Osteoblast (primary cell): ENCODE results near the gene GJD3. TPM values are rescaled to one million over a fixed set of nuclear protein-coding genes. Genes with fewer than 3 reads are reported as not detected.

ENCODE experiments used
- DNase-seq: peaks from one replicate; pipeline ENCODE4 v3.0.0; 2011; ENCODE audit warnings: low spot score, mixed read lengths; ENCODE audit not compliant: insufficient read length; ENCODE audit errors: missing footprints
- H2AFZ ChIP-seq: 2 replicates; pipeline ENCODE4 v1.6.0; 2011; ENCODE audit warnings: mild to moderate bottlenecking, low read length
- H3K27ac ChIP-seq: 2 replicates; pipeline ENCODE4 v1.5.1; 2011; ENCODE audit warnings: mild to moderate bottlenecking, low read depth, low read length, moderate library complexity
- H3K27me3 ChIP-seq: 2 replicates; pipeline ENCODE4 v1.6.0; 2012; ENCODE audit warnings: mild to moderate bottlenecking, control low read depth, inconsistent platforms, low read length, moderate library complexity; ENCODE audit not compliant: insufficient read depth
- H3K36me3 ChIP-seq: 2 replicates; pipeline ENCODE4 v1.5.1; 2011; ENCODE audit warnings: mild to moderate bottlenecking, low read length, control low read depth, moderate library complexity; ENCODE audit not compliant: insufficient read depth
- H3K4me1 ChIP-seq: 2 replicates; pipeline ENCODE4 v1.5.1; 2011; ENCODE audit warnings: mild to moderate bottlenecking, low read length, control low read depth, moderate library complexity; ENCODE audit not compliant: insufficient read depth
- H3K4me2 ChIP-seq: 2 replicates; pipeline ENCODE4 v1.6.0; 2011; ENCODE audit warnings: mild to moderate bottlenecking, low read length; ENCODE audit not compliant: insufficient read depth
- H3K4me3 ChIP-seq: fragments of 200-600 bp; sonication (generic); 3 replicates; pipeline ENCODE4 v1.5.1; 2012; ENCODE audit warnings: mild to moderate bottlenecking, low read length, inconsistent platforms; ENCODE audit not compliant: insufficient read depth
- H3K79me2 ChIP-seq: 2 replicates; pipeline ENCODE4 v1.6.0; 2012; ENCODE audit warnings: mild to moderate bottlenecking, low read length, control low read depth, inconsistent platforms; ENCODE audit not compliant: insufficient read depth
- H3K9me3 ChIP-seq: 2 replicates; pipeline ENCODE4 v1.5.1; 2011; ENCODE audit warnings: low read depth, low read length, control low read depth
- H4K20me1 ChIP-seq: 2 replicates; pipeline ENCODE4 v1.6.0; 2012; ENCODE audit warnings: mild to moderate bottlenecking, low read length, control low read depth; ENCODE audit not compliant: insufficient read depth
- total RNA-seq: library from RNA; depleted of rRNA; stranded (reverse); fragments of >200 nt; gene quantifications from 2 replicates; pipeline ENCODE4 v1.2.3, GENCODE V29; 2012
- TF ChIP-seq, protein P1 (sequence below): IDR thresholded peaks from 2 replicates; pipeline ENCODE4 v1.5.1; 2011; ENCODE audit warnings: mild to moderate bottlenecking, low read depth, low read length, moderate library complexity; ENCODE audit errors: extremely low read depth

The GJD3 gene
- total RNA-seq, 1 donor = 1.8 TPM

DNA sequence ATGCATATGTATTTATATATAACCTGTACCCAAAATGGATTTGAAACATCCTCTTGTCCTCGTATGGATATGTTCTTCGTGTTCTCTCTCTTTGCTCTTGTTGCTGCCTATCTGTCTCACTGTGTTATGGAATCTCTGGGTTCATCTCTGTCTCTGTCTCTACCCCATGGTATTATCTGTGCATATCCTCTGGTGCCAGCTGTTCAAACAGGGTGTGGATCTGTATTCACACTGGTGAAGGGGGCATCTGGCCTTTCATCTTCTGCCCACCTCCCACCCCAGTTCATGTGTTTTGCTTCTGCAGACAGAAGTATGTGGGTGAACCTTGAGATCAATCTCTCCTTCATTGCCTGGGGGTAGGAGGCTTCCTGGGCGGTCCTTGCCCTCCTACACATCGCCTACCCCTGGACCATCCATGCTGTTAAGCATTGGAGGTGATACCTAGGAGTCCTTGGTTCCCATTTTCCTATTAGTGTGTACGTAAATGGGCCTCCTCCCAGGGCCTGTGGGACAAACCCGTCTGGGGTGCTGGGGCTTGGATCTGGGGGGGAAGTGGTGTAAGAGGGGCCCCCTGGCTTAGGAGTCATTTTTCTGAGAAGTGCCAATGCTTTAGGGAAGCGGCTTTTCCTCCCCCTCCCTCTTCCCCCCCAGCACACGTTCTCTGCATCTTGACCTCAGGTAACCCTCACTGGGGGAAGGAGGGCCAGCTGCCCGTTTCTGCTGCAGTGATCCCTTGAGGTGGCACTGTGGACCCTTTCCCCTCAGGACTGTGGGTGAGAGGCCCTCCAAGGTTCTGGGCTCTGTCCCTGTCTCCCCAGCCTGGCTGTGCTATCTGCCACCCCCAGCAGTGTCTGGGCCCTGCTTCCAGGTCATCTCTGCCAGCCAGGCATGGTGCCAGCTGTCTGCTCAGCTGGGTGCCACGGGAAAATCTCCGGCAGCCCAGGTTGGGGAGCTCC is 34.4 kb downstream of the GJD3 start:
- Histone ChIP-seq H3K4me1 (peaks cover 80% of the 10 kb centered on the region), H3K9me3 (no peaks in the 10 kb centered on the region), H3K4me2 (no peak overlapping the region), H3K27ac (no peak overlapping the region), H2AFZ (no peak overlapping the region), H4K20me1 (peaks cover 50% of the 10 kb centered on the region), H3K36me3 (peaks cover 9% of the 10 kb centered on the region), H3K4me3 (no peak overlapping the region), H3K27me3 (no peaks in the 10 kb centered on the region), H3K79me2 (peaks cover 98% of the 10 kb centered on the region)
- DNase-seq = peak; percentile 65
- TF ChIP-seq, protein P1, sequence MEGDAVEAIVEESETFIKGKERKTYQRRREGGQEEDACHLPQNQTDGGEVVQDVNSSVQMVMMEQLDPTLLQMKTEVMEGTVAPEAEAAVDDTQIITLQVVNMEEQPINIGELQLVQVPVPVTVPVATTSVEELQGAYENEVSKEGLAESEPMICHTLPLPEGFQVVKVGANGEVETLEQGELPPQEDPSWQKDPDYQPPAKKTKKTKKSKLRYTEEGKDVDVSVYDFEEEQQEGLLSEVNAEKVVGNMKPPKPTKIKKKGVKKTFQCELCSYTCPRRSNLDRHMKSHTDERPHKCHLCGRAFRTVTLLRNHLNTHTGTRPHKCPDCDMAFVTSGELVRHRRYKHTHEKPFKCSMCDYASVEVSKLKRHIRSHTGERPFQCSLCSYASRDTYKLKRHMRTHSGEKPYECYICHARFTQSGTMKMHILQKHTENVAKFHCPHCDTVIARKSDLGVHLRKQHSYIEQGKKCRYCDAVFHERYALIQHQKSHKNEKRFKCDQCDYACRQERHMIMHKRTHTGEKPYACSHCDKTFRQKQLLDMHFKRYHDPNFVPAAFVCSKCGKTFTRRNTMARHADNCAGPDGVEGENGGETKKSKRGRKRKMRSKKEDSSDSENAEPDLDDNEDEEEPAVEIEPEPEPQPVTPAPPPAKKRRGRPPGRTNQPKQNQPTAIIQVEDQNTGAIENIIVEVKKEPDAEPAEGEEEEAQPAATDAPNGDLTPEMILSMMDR = no peak

DNA sequence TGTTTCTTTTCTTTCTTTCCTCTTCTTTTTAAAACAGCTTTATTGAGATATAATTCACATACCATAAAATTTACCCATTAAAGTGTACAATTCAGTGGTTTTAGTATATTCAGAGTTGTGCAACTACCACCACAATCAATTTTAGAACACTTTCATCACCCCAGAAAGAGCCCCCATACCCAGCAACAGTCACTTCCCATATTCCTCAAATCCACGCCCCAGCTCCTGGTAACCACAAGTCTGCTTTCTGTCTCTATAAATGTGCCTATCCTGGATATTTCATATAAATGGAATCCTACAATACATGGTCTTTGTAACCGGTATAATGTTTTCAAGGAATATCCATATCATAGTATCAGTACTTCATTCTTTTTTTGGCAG is 36.2 kb downstream of the GJD3 start:
- Histone ChIP-seq H3K79me2 (peaks cover 96% of the 10 kb centered on the region), H3K27ac (no peak overlapping the region), H3K9me3 (no peaks in the 10 kb centered on the region), H3K36me3 (peaks cover 7% of the 10 kb centered on the region), H4K20me1 (peaks cover 62% of the 10 kb centered on the region), H3K4me3 (no peak overlapping the region), H2AFZ (no peak overlapping the region), H3K27me3 (no peaks in the 10 kb centered on the region), H3K4me1 (peaks cover 80% of the 10 kb centered on the region), H3K4me2 (no peak overlapping the region)
- no peak for DNase-seq
- TF ChIP-seq, protein P1 = no peak

DNA sequence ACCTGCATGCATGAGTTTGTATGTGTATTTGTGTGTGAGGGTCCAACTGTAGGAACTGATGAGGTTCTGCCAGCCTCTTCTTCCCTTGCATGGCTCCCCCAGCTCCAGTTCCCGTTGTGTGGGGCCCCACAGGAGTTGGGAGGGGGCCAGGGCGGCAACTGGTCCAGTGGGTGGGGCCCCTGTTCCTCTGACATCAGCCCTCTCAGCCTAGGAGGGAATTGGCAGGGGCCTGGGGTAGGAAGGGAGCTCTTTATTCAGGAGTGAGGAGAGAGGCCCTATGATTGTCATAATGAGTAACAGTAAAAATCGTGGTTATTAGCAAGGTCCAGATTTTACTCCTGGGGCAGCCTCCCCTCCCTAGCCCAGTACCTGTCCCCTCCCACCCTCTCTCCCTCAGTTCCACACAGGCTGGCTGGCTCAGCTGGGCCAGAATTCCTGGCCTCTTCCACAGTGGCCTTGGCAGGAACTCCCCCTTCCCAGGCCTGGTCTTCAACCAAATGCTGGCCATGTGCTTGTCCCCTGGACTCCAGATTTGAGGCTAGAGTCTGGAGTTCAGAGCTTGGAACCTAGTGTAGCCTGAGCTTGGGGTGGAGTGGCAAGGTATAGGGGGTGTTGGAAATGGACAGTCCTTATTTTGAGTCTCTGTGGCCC is 36.7 kb downstream of the GJD3 start:
- H3K4me2 ChIP-seq = no peak overlapping the region
- no peaks in the 10 kb centered on the region for H3K9me3 ChIP-seq
- peaks cover 82% of the 10 kb centered on the region for H3K4me1 ChIP-seq
- no peaks in the 10 kb centered on the region for H3K27me3 ChIP-seq
- peaks cover 67% of the 10 kb centered on the region for H4K20me1 ChIP-seq
- H3K36me3 ChIP-seq = peaks cover 5% of the 10 kb centered on the region
- no peak overlapping the region for H2AFZ ChIP-seq
- peaks cover 97% of the 10 kb centered on the region for H3K79me2 ChIP-seq
- TF ChIP-seq, protein P1 = no peak
- H3K27ac ChIP-seq = no peak overlapping the region
- no peak overlapping the region for H3K4me3 ChIP-seq
- peak; percentile 90 for DNase-seq

DNA sequence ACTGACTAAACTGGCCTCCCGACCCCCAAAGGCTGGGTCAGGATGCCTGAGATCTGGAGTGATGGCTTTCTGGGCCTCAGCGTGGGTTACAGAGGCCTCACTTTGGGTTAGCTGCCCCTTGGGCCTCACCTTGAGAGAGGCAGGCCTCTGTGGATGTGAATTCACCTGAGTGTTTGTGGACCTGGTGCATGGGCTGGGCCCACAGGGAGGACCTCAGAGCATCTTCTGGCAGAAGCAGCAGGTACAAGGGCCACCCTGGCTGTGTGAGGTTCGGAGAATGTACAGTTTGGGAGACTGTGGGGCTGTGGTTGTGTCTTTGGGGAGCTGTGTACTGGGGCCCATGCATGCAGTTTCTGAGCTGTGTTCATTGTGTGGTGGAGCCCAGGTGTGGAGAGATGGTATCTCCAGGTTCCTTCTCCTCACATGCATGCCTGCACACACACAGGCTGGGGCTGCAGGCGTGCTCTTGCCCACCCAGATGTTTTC is 37.2 kb downstream of the GJD3 start:
- Histone ChIP-seq H3K27ac (no peak overlapping the region), H3K4me2 (peak overlapping the region; percentile 75), H3K4me1 (peaks cover 82% of the 10 kb centered on the region), H3K4me3 (no peak overlapping the region), H3K36me3 (peaks cover 5% of the 10 kb centered on the region), H4K20me1 (peaks cover 67% of the 10 kb centered on the region), H2AFZ (no peak overlapping the region), H3K27me3 (no peaks in the 10 kb centered on the region), H3K79me2 (peaks cover 98% of the 10 kb centered on the region), H3K9me3 (no peaks in the 10 kb centered on the region)
- TF ChIP-seq, protein P1 = no peak
- peak; percentile 63 for DNase-seq
